Measurements from ENCODE around the gene MAPRE3.
"Not testable (repeated sequence)": the region's sequence is repeated elsewhere in the genome, so short reads cannot be mapped to it uniquely, and the experiment has no call there.

The MAPRE3 gene

GRCh38 chr2:27070653-27071276, 100.3 kb downstream of the MAPRE3 start:
- no peak for DNase-seq (ENCODE audit: low spot score)

DNA sequence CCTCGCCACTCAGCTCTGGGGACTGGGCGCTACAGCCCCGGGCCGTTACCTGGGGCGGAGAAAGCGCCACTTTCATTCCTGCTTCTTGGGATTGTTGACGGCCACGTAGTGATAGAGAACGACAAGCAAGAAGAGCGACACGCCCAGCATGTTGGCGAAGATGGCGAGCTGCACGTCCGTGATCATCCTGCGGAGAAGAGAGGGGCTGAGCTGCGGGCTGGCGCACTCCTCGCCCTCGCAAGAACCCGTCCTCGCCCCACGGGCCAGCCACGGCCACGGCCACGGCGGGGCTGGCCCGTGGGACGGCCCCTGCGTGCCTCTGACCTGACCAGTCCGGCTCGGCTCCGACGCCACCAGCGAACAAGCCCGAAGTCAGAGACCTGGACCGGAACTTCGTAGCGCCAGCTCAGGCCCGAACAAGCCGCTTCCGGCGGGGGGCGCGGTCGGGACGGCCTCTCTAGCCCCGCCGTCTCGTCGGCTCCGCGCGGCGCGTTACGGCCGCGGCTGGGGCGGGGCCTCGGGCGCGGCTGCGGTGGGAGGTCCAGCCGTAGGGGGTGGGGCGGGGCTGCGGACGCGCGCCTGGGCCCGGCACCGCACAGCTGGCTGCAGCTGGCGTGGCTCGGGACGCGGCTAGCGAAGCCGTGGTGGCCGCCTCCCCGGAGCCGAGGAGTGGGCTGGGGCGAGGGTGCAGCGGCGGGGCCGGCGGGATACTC, 101.0 kb downstream of the MAPRE3 start, which contains the start of gene OST4:
Gene OST4, minus strand, starts transcription at position 378 of the 713 bp plus-strand sequence.
- peak; percentile 92 for DNase-seq (ENCODE audit: low spot score)

- no peak for DNase-seq (ENCODE audit: low spot score)
Observed at GRCh38 chr2:27071990-27072830, 101.8 kb downstream of the MAPRE3 start.

- no peak for DNase-seq (ENCODE audit: low spot score)
Observed at GRCh38 chr2:27072920-27073319, 102.5 kb downstream of the MAPRE3 start.

GRCh38 chr2:27073782-27074181, 103.3 kb downstream of the MAPRE3 start:
- DNase-seq (ENCODE audit: low spot score) = no peak

DNA sequence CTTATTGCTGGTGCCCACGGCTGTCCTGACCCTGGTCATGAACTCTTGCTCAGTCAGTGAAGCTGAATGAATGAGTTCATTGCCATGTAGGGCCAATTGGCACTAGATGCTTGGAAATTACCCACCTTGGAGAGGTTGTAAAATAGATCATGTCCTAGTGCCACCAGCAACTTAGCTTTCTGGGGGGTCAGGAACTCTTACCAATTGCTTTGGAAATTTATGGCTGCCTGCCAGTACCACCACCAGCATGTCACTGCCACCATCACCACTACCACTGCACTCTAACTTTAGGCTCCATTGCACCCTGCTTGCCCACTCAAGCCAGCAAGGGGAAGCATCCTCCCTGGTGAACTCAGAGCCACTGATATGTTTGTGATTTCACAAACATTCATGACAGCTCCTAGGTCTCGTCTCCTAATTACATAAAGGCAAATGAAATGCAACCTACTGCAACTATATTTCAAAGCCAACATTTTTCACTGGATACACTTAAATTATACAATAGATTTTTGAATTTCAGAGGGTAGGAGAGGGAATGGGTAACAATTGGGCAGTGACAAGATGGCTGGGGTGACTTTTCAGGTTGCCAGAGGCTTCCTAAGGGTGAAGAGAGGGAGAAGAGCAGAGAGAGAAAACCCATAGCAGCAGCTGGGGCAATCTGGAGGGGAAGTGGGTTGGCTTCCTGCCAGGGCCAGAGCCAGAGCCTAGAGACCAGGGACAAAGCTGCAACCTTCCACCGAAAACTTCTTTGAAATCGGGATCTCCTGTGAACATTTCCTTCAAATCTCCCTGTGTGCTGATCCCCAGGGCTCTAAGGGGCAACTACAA, 104.5 kb downstream of the MAPRE3 start:
- no peak for DNase-seq (ENCODE audit: low spot score)

DNA sequence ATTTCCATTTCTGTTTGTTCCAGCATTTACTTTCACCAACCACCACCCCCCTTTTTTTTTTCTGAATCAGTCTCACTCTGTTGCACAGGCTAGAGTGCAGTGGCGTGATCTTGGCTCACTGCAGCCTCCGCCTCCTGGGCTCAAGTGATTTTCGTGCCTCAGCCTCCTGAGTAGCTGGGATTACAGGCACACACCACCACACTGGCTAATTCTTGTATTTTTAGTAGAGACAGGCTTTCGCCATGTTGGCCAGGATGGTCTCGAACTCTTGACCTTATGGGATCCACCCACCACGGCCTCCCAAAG, 105.1 kb downstream of the MAPRE3 start:
- DNase-seq (ENCODE audit: low spot score) = not testable (repeated sequence)

GRCh38 chr2:27076323-27076722, 105.9 kb downstream of the MAPRE3 start:
- no peak for DNase-seq (ENCODE audit: low spot score)
